GOT3 (cell line): ENCODE measurements around the gene APOL6.
A peak's percentile ranks its signal among the peaks of the same experiment; 100 is the strongest.
"Not testable (repeated sequence)": the region's sequence is repeated elsewhere in the genome, so short reads cannot be mapped to it uniquely, and the experiment has no call there.

ENCODE experiments used
- DNase-seq: peaks from one replicate; lab custom pipeline; 2025; ENCODE audit warnings: mixed read lengths; lab: John Stamatoyannopoulos, UW

The APOL6 gene

DNA sequence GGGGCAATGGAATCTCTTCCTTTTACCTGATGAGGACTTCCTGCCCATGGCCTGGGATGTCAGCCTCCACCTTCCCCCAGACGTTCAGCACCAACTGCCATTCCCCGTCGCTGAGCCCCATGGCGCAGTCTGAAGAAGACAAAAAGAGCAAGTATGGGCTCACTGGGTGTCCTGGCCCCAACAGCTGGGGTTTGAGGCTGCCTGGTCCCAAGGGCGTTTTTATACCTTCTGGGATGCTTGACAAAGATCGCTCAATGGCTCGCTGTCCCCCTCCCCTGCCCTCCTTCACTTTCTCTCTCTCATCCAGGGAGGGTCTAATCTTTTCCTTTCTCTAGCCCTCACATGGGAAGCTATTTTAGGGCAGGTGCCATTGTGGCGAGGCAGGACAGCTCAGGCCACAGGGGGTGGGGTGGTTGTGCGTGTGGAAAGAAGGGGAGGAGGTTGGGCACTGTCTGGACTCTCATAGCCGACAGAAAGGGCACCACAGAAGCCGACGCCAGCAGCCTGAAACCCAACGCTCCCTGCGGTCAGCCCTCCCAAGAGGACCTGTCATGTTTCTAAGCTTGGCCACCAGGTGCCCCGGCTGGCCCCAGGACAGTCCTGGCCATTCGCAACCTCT lies 31.0 kb upstream of the APOL6 start, which contains the start of gene MB:
TSS of gene MB (minus strand) at position 193 of the 619 bp plus-strand sequence. CDS start at position 121, 72 bp downstream.
- DNase-seq, result no peak

DNA sequence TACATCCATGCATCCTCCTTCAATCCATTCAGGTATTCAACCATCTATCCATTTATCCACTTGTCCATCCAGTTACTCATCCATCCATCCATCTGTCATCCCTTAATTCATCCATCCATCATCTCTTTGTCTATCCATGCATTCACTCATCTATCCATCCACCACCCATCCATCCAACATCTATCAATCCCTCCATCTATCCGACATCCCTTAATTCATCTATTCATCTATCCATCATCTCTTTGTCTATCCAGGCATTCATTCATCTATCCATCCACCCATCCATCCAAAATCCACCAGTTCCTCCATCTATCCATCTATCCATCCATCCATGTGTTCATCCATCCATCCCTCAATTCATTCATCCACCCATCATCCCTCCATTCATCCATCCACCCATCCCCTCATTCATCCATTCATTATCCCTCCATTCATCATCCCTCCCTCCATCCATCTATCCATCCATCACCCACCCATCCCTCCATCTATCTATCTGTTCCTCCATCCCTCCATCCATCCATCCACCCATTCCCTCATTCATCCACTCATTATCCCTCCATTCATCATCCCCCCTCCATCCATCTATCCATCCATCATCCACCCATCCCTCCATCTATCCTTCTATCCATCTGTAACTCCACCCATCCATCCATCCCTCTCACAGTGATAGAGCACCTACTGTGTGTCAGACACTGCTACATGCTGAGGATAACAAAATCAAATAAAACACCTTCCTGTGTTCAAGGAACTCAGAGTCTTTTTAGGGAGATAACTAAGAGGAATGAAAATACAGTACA lies 29.6 kb upstream of the APOL6 start:
- no peak for DNase-seq

DNA sequence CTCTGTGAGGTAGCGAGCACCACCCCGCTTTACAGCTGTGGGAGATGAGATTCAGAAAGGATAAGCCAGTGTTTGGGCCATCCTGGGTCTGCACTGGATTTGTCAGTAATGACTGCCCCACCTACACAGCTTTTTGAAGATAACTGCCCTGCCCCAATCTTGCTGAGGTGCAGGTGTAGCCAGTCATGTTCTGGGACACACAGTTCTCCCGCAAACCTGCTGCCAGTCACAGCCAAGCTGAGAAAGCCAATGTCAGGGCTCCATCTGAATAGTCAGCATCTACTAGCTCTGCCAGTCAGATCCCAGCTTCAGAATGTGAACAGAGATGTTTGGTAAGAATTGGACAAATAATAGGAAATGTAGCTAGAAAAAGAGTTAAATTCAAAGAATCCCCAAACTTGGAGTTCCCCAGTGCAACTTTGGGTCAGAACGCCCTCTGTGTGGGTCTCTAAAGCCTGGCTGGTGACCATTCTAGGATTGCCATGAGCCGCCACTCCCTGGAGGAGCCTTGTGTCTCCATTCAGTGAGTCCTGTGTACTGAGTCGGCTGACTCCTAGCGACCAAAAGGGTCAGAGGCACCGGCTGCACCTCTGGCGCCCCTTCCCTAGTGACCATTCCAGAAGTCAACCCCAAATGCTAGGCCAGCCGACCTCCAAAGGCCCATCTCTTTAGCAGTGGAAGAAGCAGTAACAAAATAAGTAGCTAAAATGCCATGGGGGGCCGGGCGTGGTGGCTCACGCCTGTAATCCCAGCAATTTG lies 28.7 kb upstream of the APOL6 start:
- no peak for DNase-seq

DNA sequence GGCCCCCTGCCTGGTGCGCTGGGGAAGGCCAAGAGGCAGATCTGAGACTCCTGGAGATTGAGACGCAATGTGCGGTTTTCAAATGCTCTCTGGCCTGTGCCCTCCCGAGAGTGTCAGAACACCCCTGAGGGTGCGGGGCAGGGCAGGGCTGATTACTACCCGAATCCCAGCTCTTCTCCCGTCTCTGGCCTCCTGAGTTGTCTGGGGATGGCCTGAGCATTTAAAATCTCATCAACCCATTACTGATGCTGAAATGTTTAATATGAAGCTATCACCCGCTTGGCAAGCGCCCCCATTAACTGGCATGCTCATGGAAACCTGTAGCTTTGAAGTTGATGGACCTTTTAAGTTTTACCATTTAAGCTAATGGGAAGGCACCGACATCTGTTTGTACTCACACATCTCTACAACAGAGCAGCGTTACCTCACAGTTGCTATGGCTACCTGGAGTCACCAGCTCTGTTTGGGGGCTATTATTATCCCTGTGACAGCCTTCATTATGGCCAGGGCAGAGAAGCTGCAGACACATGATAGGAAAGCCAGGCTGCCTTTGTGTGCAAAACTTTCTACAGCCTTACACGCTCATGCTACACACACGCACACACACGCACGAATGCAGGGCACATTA lies 27.5 kb upstream of the APOL6 start:
- no peak for DNase-seq

DNA sequence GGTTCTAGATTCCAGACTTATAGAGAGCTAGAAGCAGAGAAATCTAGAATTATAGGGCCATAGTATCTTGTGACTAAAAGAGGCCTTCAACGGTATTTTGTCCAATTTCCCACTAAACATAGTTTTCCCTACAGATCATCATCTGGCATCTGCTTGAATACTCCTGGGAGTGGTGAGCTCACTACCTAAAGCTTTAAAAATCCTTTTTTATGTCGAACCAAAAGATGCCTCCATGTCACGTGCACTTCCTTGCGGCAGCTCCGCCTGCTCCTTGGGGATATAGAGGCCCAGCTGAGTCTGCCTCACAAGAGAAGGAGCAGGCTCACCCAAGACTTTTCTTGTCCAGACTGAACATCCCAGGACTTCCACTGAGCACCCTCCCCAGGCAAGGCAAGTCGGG lies 26.8 kb upstream of the APOL6 start:
- no peak for DNase-seq

DNA sequence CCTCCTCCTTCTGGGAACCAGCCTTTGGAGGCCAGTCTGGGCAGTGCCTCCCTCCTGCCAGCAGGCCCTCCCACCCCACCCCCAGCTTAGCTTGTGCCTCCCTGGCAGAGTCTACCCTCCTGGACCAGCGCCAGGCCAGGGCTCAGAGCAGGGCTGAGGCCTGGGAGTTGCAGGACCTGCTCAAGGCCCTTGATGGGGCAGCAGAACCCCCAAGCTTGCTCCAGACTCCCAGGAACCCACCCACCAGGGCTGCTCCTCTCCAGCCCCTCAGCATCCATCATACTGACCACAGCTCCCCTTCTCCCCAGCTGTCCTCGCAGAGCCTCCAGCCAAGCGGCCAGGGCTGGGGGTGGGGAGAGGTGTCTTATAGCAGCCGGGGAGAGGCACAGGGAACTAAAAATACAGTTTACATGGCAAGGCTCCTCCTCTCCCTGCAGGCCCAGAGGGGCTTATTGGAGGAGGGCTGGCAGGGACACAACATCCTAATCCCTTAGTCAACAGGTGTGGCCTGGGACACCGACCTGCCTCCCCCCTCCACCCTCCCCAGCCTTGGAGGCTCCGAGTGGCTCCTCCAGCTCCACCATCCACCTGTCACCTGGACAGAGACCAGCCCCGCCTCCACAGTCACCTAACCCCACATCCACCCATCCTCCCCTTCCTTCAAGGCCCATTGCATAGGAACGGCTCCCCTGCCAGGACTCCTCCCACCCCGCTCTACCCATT lies 25.9 kb upstream of the APOL6 start:
- no peak for DNase-seq

GRCh38 chr22:35623885-35624284 lies 24.4 kb upstream of the APOL6 start:
- DNase-seq, result not testable (repeated sequence)

GRCh38 chr22:35624547-35624946 lies 23.7 kb upstream of the APOL6 start:
- DNase-seq, result no peak

- no peak for DNase-seq
These were observed 22.3 kb upstream of the APOL6 start for GRCh38 chr22:35625763-35626432.

DNA sequence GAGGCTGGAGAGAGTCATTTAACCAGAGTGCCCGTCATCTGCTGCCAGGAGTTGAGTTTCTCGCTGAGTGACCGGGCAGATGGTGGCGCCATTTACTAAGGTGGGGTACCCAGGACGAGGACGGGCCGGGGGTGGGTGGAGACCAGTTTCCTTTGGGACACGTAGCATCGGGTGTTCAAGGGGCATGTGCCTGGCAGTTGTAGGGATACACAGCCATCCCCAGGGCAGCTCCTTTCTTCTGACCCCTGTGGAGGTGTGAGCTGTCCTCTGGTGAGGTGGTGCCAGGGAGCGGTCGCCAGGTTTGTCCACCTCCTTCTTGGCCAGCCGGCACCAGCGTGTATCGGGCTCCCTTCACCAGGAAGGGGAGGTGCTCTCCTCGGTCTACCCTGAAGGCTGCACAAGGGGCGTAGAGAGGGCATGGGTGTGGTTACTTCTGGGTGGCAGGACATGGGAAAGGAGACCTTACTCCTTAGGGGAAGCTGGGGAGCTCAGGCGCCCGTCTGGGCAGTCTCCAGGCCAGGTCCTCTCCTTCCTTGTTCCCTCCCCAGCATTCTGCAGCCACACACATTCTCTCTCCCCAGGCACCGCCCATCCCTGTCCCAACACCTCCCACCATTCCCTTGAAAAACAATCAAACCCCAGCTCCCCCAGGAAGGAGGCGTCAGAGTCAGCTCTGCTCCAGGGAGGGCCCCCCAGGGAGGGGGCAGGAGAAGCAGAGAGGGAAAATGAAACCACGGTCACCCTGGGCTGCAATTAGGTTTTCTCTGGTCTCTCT lies 20.8 kb upstream of the APOL6 start:
- peak; percentile 57 for DNase-seq

DNA sequence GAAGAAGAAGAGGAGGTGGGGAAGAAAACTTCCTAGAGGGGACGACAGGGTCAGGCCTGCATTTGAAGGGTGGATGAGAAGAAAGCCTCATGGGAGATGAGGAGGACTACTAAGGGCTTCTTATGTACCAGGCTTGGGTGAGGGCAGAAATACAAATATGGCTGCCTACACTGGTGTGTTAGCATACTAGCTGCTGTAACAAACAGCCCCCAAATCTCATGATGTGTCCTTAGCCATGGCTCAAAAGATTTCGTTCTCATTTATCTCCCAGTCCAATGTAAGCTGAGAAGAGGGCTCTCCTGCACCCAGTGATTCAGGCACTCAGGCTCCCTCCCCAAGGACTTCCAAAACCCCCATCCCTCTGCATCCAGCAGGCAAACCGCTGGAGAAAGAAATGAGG lies 19.5 kb upstream of the APOL6 start:
- no peak for DNase-seq

- DNase-seq, result peak; percentile 67
These were observed 18.6 kb upstream of the APOL6 start for GRCh38 chr22:35629406-35630216.

DNA sequence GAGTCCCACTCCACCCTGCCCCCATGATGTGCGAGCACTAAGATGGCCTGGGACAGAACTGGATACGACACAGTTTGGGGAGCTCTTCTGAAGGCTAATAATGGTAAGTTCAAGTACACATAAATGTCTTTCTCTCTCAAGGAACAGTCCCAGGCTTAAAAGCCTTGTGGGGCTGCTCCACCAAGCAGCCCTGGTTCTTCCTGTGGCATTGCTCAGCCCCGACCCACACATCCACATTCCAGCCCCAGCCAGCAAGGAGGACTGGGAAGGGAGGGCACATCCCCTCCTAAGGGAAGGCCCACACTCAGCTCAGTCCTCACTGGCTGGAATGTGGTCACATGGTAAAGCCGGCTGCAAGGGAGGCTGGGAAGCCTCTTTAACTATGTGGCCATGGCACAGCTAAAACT lies 17.9 kb upstream of the APOL6 start:
- DNase-seq, result no peak

- no peak for DNase-seq
These were observed 17.4 kb upstream of the APOL6 start for GRCh38 chr22:35630891-35631290.

DNA sequence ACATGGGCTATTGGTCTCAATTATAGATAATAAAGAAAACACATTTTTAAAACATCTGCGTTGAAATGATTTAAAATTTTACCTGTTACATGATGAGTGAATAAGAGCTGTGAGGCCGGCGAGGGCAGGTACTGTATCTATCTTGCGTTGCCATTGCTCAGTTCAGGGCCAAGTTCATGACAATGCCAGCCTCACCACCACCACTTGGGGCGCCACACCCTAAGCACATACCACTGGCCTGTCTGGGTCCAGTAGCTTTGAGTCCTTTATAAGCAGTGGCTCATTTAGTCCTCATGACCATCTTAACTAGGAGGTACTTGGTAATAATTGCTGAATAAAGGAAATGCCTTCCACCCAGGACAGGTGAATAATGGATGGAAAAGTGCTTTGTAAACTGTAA lies 16.6 kb upstream of the APOL6 start:
- no peak for DNase-seq

- no peak for DNase-seq
These were observed 15.3 kb upstream of the APOL6 start for GRCh38 chr22:35632935-35633334.

DNA sequence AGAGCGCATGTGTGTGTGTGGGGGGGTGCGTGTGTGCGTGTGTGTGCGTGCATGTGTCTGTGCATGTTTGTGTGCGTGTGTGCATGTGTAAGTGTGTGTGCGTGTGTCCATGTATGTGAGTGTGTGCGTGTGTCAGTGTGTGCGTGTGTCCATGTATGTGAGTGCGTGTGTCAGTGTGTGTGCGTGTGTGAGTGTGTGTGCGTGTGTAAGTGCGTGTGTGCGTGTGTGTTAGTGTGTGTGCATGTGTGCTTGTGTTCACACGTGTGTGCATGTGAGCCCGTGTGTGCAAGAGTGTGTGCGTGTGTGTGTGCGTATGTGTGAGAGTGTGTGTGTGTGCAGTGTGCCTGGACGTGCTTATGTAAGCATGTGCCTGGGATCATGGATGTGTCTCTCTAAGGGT lies 14.7 kb upstream of the APOL6 start:
- no peak for DNase-seq

- no peak for DNase-seq
These were observed 14.2 kb upstream of the APOL6 start for GRCh38 chr22:35634015-35634414.

- DNase-seq, result no peak
These were observed 13.2 kb upstream of the APOL6 start for GRCh38 chr22:35634943-35635540.
